ENCODE results near the gene HOXB1. TPM values are rescaled to one million over a fixed set of nuclear protein-coding genes. Genes with fewer than 3 reads are reported as not detected.
A peak's percentile ranks its signal among the peaks of the same experiment; 100 is the strongest.

Gene HOXB1
- total and polyA plus RNA-seq, 2 donors (not counting 3 experiments of a cell fraction or from before 2014, with no cell fraction given), result not detected

DNA sequence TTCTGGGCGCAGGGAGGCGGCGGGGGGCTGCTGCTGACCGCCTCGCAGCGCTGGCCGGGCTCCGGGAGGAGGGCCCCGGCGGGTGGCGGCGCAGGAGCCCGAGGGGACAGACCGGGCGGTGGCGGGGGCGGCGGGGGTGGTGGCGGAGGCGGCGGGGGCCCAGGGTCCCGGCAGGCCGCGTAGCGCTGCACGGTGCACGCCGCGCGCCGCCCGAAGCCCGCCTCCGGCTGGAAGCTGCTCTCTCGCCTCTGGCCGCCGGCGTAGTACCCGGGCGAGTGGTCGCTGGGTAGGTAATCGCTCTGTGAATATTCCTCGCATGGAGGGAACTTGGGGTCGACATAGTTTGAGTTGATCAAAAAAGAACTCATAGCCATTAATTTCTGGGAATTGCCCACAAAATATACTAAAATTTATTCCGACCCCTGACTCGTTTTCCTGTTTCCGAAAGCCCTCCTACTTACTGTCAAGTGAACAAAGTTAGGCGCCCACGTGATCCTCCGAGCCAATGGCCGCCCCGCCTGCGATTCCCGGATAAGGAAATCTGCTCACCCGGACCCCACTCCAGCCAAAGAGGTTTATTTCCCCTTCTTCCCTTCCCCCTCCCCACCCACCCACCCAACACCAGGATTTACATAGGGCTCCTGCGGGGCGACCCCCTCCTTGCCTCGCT, 47.3 kb upstream of the HOXB1 start, which contains the start of gene HOXB4:
Gene HOXB4, minus strand, starts transcription at position 405 of the 670 bp plus-strand sequence. Its CDS starts 31 bp downstream, at position 374.
- ChIA-PET POLR2A (interaction anchor here (0.8 kb wide), 1 partner anchor 22 kb away, joined by 4 read pairs; no protein-coding TSS in a partner anchor), CTCF (interaction anchor here (1.0 to 1.4 kb wide), 3 partner anchors 9 to 37 kb away, joined by 3 to 5 read pairs (median 3); no protein-coding TSS in a partner anchor)
- no peaks in the 10 kb centered on the region for H3K27me3 ChIP-seq (ENCODE audit: control insufficient read depth in 2 of 2, insufficient read depth in 2 of 2, low read length in 2 of 2)
- intact Hi-C loops (cut with micrococcal nuclease) (no loop called here), dilution Hi-C loops (cut with MboI; ENCODE audit: extremely low pct_ligation_motif_present, low sequenced_read_pairs) (no loop called here)
- peak within 1 kb of the TSS; percentile 69 to 86 (median 70) for H3K4me3 ChIP-seq (replicated peaks in 1 of 3; ENCODE audit: insufficient read depth in 1 of 3, low read depth in 1 of 3, low read length in 3 of 3)
- DNase-seq (ENCODE audit: low read depth, low spot score), result peak; percentile 90
- no TSS peak for BruUV-seq (replicated peaks)
- H3K9me1 ChIP-seq (replicated peaks; ENCODE audit: control insufficient read depth, extremely low read depth, insufficient read depth, low read length), result no peaks in the 10 kb centered on the region
- FAIRE-seq, result peak; percentile 92
- peak within 1 kb of the TSS; percentile 71 for H3K27ac ChIP-seq (ENCODE audit: insufficient read depth, low read depth, low read length)
- peaks cover 0 to 2% of the 10 kb centered on the region in 2 experiments for H3K36me3 ChIP-seq (ENCODE audit: control insufficient read depth in 2 of 2, extremely low read depth in 1 of 2, insufficient read depth in 2 of 2, low read length in 2 of 2)
- peaks cover 69% of the 10 kb centered on the region for H3K4me1 ChIP-seq (ENCODE audit: control insufficient read depth, extremely low read depth, insufficient read depth, low read length)
- no peak within 1 kb of the TSS for H2AFZ ChIP-seq (ENCODE audit: low read depth, low read length)
- peak within 1 kb of the TSS; percentile 89 for H3K4me2 ChIP-seq (ENCODE audit: insufficient read depth, low read length)
- peaks cover 93% of the 10 kb centered on the region for H3K79me2 ChIP-seq (ENCODE audit: control insufficient read depth, insufficient read depth, low read length)
- H4K20me1 ChIP-seq (replicated peaks; ENCODE audit: control insufficient read depth, extremely low read depth, insufficient read depth, low read length), result no peaks in the 10 kb centered on the region
- H3K9me3 ChIP-seq (replicated peaks; ENCODE audit: control insufficient read depth, insufficient read depth, low read length), result no peaks in the 10 kb centered on the region
- TF ChIP-seq, protein P1, sequence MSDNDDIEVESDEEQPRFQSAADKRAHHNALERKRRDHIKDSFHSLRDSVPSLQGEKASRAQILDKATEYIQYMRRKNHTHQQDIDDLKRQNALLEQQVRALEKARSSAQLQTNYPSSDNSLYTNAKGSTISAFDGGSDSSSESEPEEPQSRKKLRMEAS (IDR thresholded peaks at IDR 0.05; ENCODE audit: insufficient read depth, insufficient read length), result peak; percentile 87
- TF ChIP-seq POLR2AphosphoS5 (IDR thresholded peaks at IDR 0.05; ENCODE audit: insufficient read depth, low read depth, low read length), result no peak
- peak; percentile 8 for TF ChIP-seq FOS (IDR thresholded peaks at IDR 0.05; ENCODE audit: borderline replicate concordance, insufficient read depth, low read length)
- peak within 1 kb of the TSS; percentile 74 for H3K9ac ChIP-seq (replicated peaks; ENCODE audit: extremely low read depth, insufficient read depth, low read length)

DNA sequence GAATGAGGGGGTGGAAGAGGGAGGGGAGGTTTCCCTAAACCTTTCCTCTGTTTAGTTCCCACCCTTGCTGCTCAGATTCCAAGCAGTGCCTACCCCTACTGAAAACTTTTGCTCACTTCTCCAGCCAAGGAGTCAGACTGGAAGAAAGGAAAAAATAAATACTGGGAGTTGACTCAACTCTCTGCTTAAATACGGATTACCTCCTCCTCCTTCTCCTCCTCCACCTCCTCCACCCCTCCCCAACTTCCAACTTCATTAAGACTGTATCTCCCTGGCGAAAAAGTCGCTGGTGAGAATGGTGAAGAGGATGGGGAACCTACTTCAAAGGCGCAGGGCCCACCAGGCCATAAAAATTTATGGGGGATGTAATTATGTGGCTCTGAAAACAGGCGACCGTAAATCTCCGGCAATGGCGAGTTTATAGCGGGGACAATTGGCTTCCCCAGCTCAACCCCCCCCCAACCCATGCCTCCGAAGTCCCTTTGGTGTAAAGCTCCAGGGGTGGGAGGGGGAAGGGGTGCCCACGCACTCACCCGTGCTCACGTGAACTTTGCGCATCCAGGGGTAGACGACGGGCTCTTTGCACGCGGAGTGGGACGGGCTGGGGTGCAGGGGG, 46.6 kb upstream of the HOXB1 start:
- Histone ChIP-seq H2AFZ (ENCODE audit: low read depth, low read length) (no peak overlapping the region), H3K36me3 (ENCODE audit: control insufficient read depth in 2 of 2, extremely low read depth in 1 of 2, insufficient read depth in 2 of 2, low read length in 2 of 2) (peaks cover 0 to 3% of the 10 kb centered on the region in 2 experiments), H3K4me3 (replicated peaks in 1 of 3; ENCODE audit: insufficient read depth in 1 of 3, low read depth in 1 of 3, low read length in 3 of 3) (peak overlapping the region; percentile 69 to 86 (median 70)), H4K20me1 (replicated peaks; ENCODE audit: control insufficient read depth, extremely low read depth, insufficient read depth, low read length) (no peaks in the 10 kb centered on the region), H3K9ac (replicated peaks; ENCODE audit: extremely low read depth, insufficient read depth, low read length) (peak overlapping the region; percentile 74), H3K9me3 (replicated peaks; ENCODE audit: control insufficient read depth, insufficient read depth, low read length) (no peaks in the 10 kb centered on the region), H3K79me2 (ENCODE audit: control insufficient read depth, insufficient read depth, low read length) (peaks cover 93% of the 10 kb centered on the region), H3K4me1 (ENCODE audit: control insufficient read depth, extremely low read depth, insufficient read depth, low read length) (peaks cover 69% of the 10 kb centered on the region), H3K27ac (ENCODE audit: insufficient read depth, low read depth, low read length) (peak overlapping the region; percentile 19), H3K9me1 (replicated peaks; ENCODE audit: control insufficient read depth, extremely low read depth, insufficient read depth, low read length) (no peaks in the 10 kb centered on the region), H3K4me2 (ENCODE audit: insufficient read depth, low read length) (peak overlapping the region; percentile 89), H3K27me3 (ENCODE audit: control insufficient read depth in 2 of 2, insufficient read depth in 2 of 2, low read length in 2 of 2) (no peaks in the 10 kb centered on the region)
- TF ChIP-seq, protein P1 (IDR thresholded peaks at IDR 0.05; ENCODE audit: insufficient read depth, insufficient read length), result no peak
- TF ChIP-seq GATA2 (IDR thresholded peaks at IDR 0.05; ENCODE audit: insufficient read depth, insufficient read length, low read depth, low read length) (no peak), MYC (IDR thresholded peaks at IDR 0.05; ENCODE audit: low read depth, low read length) (no peak), FOS (IDR thresholded peaks at IDR 0.05; ENCODE audit: borderline replicate concordance, insufficient read depth, low read length) (no peak), EZH2 (IDR thresholded peaks at IDR 0.05; ENCODE audit: borderline replicate concordance, low read depth, low read length, severe bottlenecking) (no peak), JUN (IDR thresholded peaks at IDR 0.05; ENCODE audit: borderline replicate concordance, insufficient read depth, insufficient read length, low read depth) (no peak), POLR2A (IDR thresholded peaks at IDR 0.05; ENCODE audit: low read depth, low read length) (no peak), POLR2AphosphoS5 (IDR thresholded peaks at IDR 0.05; ENCODE audit: insufficient read depth, low read depth, low read length) (no peak)
- TF ChIP-seq, protein P2, sequence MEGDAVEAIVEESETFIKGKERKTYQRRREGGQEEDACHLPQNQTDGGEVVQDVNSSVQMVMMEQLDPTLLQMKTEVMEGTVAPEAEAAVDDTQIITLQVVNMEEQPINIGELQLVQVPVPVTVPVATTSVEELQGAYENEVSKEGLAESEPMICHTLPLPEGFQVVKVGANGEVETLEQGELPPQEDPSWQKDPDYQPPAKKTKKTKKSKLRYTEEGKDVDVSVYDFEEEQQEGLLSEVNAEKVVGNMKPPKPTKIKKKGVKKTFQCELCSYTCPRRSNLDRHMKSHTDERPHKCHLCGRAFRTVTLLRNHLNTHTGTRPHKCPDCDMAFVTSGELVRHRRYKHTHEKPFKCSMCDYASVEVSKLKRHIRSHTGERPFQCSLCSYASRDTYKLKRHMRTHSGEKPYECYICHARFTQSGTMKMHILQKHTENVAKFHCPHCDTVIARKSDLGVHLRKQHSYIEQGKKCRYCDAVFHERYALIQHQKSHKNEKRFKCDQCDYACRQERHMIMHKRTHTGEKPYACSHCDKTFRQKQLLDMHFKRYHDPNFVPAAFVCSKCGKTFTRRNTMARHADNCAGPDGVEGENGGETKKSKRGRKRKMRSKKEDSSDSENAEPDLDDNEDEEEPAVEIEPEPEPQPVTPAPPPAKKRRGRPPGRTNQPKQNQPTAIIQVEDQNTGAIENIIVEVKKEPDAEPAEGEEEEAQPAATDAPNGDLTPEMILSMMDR (IDR thresholded peaks at IDR 0.05; ENCODE audit: extremely low read depth in 1 of 2, insufficient read depth in 1 of 2, low read depth in 1 of 2, low read length in 2 of 2), result no peak
- peak; percentile 40 for DNase-seq (ENCODE audit: low read depth, low spot score)
- intact Hi-C loops (cut with micrococcal nuclease) (no loop called here), dilution Hi-C loops (cut with MboI; ENCODE audit: extremely low pct_ligation_motif_present, low sequenced_read_pairs) (no loop called here)
- no TSS peak for BruUV-seq (replicated peaks)
- FAIRE-seq, result peak; percentile 83
- ChIA-PET CTCF (interaction anchor here (0.6 to 2.4 kb wide), 6 partner anchors 8 to 36 kb away, joined by 3 to 9 read pairs (median 3); no protein-coding TSS in a partner anchor), POLR2A (no interaction called here)
